ENCODE results near the gene CCDC61. TPM values are rescaled to one million over a fixed set of nuclear protein-coding genes. Genes with fewer than 3 reads are reported as not detected.

The CCDC61 gene, protein sequence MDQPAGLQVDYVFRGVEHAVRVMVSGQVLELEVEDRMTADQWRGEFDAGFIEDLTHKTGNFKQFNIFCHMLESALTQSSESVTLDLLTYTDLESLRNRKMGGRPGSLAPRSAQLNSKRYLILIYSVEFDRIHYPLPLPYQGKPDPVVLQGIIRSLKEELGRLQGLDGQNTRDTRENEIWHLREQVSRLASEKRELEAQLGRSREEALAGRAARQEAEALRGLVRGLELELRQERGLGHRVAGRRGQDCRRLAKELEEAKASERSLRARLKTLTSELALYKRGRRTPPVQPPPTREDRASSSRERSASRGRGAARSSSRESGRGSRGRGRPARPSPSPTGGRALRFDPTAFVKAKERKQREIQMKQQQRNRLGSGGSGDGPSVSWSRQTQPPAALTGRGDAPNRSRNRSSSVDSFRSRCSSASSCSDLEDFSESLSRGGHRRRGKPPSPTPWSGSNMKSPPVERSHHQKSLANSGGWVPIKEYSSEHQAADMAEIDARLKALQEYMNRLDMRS
- total RNA-seq (2014; rRNA removed) (6.3 and 7.7 TPM in 2 replicates), Bru-seq, nascent RNA (percentile 52 among the genes with signal in this experiment), BruChase-seq, experiment 1, labeled RNA remaining after a 6-hour chase (percentile 51 among the genes with signal in this experiment), BruChase-seq, experiment 2, labeled RNA remaining after a 2-hour chase (percentile 52 among the genes with signal in this experiment)
- long read RNA-seq, transcript CCDC61-204 (14 exons, 1,817 nt) = major isoform, 5 of 13 reads
- long read RNA-seq, partial matches to known transcripts = 6 of 13 reads
- long read RNA-seq, other reads (novel, unspliced or antisense) = 2 of 13 reads

DNA sequence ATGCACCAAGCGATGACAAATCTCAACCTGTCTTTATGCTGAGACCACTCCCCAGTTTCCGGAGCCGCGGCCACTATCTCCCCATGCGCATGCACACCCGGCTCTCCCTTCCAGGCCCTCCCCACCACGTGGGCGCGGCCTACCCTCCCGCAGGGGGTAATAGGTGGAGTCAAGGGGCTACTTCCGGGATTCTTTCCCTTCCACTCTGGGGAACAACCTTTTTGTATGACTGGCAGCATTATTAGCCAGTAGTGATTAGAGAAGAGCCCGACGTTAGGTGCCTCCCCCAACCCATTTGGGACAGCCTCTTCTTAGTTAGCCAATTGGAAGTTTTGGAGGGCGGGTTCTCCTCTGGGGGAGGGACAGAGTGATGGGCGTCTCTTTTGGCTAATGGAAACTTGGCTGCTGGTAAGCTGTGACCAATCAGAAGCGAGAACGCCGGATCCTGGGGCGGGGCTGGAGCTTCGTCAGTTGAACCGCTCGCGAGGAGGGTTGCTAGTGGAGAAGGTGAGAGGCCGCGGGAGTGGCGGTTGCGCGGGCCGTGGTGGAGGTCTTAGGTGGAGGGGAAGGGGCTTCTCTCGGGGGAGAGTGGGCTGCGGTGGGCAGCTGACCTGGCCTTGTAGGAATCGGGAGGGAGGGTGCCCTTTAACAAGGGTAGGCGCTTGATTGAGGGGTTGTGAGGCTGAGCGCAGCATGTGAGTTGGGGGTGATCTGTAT is at the start of gene CCDC61:
TSS of gene CCDC61 (plus strand) at position 470 of the 717 bp plus-strand sequence. CDS start 7,552 bp downstream, outside the sequence.
- no peaks in the 10 kb centered on the region for H3K9me3 ChIP-seq (ENCODE audit: low read length)
- no peaks in the 10 kb centered on the region for H4K20me1 ChIP-seq (ENCODE audit: low read length)
- no TSS peak for BruUV-seq (replicated peaks)
- H3K9ac ChIP-seq (ENCODE audit: low read length) = peak within 1 kb of the TSS; percentile 91
- no peaks in the 10 kb centered on the region; the same call in 1 of the 2 replicates for H3K4me1 ChIP-seq (ENCODE audit: insufficient read depth, low read length)
- H3K27ac ChIP-seq (ENCODE audit: low read length) = no peak within 1 kb of the TSS
- peak within 1 kb of the TSS; percentile 97 for H2AFZ ChIP-seq (ENCODE audit: low read length)
- intact Hi-C loops (cut with micrococcal nuclease) = loop anchor here (10.0 kb wide), 1 partner anchor 70 kb away; no protein-coding TSS in a partner anchor
- TF ChIP-seq EZH2phosphoT487 (IDR thresholded peaks at IDR 0.05; ENCODE audit: borderline replicate concordance, low read length) = no peak
- no peak for TF ChIP-seq EZH2 (IDR thresholded peaks at IDR 0.05; ENCODE audit: low read length, unreplicated experiment)
- TF ChIP-seq, protein P1, sequence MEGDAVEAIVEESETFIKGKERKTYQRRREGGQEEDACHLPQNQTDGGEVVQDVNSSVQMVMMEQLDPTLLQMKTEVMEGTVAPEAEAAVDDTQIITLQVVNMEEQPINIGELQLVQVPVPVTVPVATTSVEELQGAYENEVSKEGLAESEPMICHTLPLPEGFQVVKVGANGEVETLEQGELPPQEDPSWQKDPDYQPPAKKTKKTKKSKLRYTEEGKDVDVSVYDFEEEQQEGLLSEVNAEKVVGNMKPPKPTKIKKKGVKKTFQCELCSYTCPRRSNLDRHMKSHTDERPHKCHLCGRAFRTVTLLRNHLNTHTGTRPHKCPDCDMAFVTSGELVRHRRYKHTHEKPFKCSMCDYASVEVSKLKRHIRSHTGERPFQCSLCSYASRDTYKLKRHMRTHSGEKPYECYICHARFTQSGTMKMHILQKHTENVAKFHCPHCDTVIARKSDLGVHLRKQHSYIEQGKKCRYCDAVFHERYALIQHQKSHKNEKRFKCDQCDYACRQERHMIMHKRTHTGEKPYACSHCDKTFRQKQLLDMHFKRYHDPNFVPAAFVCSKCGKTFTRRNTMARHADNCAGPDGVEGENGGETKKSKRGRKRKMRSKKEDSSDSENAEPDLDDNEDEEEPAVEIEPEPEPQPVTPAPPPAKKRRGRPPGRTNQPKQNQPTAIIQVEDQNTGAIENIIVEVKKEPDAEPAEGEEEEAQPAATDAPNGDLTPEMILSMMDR (conservative IDR thresholded peaks at IDR 0.05; ENCODE audit: low read depth, low read length) = no peak
- no peaks in the 10 kb centered on the region for H3F3A ChIP-seq (ENCODE audit: low read length, unreplicated experiment)
- peaks cover 10% of the 10 kb centered on the region; the same call in 1 of the 2 replicates for H3K79me2 ChIP-seq (ENCODE audit: low read length)
- no peaks in the 10 kb centered on the region for H3K9me2 ChIP-seq (replicated peaks; ENCODE audit: low read length)
- DNase-seq (peak; percentile 99), ATAC-seq (peak; percentile 97)
- H3K36me3 ChIP-seq (ENCODE audit: low read depth, low read length) = no peaks in the 10 kb centered on the region
- H3K27me3 ChIP-seq (ENCODE audit: low read length) = no peaks in the 10 kb centered on the region
- POLR2A ChIA-PET (ENCODE audit: unreplicated experiment) = interaction anchor here (0.6 kb wide), 2 partner anchors 79 to 92 kb away, joined by 4 to 12 read pairs; no protein-coding TSS in a partner anchor
- CTCF ChIA-PET = interaction anchor here (0.7 kb wide), 1 partner anchor 14 kb away, joined by 3 read pairs; no protein-coding TSS in a partner anchor
- H3K4me3 ChIP-seq (ENCODE audit: low read length) = peak within 1 kb of the TSS; percentile 95
- peak within 1 kb of the TSS; percentile 85 for H3K4me2 ChIP-seq (ENCODE audit: low read length)

DNA sequence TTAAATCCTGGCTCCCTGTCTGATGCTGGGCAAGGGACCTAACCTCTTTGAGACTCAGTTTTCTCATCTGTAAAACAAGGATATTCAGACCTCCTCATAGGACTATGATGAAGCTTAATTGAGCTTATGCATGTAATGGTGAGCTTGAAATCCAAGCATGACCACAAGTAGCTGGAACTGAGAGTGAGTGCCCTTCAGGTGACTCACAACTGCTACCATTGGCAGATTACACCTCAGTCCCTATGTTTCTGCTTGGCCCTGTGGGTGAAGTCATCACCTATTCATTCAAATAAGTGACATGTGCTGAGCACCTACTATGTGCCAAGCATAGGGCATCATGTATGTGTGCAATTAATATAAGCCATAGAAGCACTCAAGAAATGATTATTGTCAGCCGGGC is 47.3 kb upstream of the CCDC61 start:
- CTCF ChIA-PET = no interaction called here
- H3K27ac ChIP-seq (ENCODE audit: low read length) = no peak overlapping the region
- no peak overlapping the region for H3K9ac ChIP-seq (ENCODE audit: low read length)
- no peaks in the 10 kb centered on the region for H4K20me1 ChIP-seq (ENCODE audit: low read length)
- TF ChIP-seq, protein P1 (conservative IDR thresholded peaks at IDR 0.05; ENCODE audit: low read depth, low read length) = no peak
- TF ChIP-seq EZH2 (IDR thresholded peaks at IDR 0.05; ENCODE audit: low read length, unreplicated experiment) (no peak), EZH2phosphoT487 (IDR thresholded peaks at IDR 0.05; ENCODE audit: borderline replicate concordance, low read length) (no peak)
- H3K4me3 ChIP-seq (ENCODE audit: low read length) = no peak overlapping the region
- no TSS peak for BruUV-seq (replicated peaks)
- no peaks in the 10 kb centered on the region for H3K9me3 ChIP-seq (ENCODE audit: low read length)
- H3K27me3 ChIP-seq (ENCODE audit: low read length) = no peaks in the 10 kb centered on the region
- peak; percentile 30 for DNase-seq
- no peaks in the 10 kb centered on the region for H3K79me2 ChIP-seq (ENCODE audit: low read length)
- H3K4me1 ChIP-seq (ENCODE audit: insufficient read depth, low read length) = no peaks in the 10 kb centered on the region
- no peaks in the 10 kb centered on the region for H3K36me3 ChIP-seq (ENCODE audit: low read depth, low read length)
- no peak overlapping the region for H3K4me2 ChIP-seq (ENCODE audit: low read length)
- H3K9me2 ChIP-seq (replicated peaks; ENCODE audit: low read length) = no peaks in the 10 kb centered on the region
- no peak overlapping the region for H2AFZ ChIP-seq (ENCODE audit: low read length)
- no peak for ATAC-seq
- POLR2A ChIA-PET (ENCODE audit: unreplicated experiment) = no interaction called here
- intact Hi-C loops (cut with micrococcal nuclease) = no loop called here
- no peaks in the 10 kb centered on the region for H3F3A ChIP-seq (ENCODE audit: low read length, unreplicated experiment)

Data from PC-3 (cell line).